Measurements from ENCODE around the gene RAP1GAP2.

The RAP1GAP2 gene

GRCh38 chr17:2803386-2803785 is 7.1 kb downstream of the RAP1GAP2 start:
- H3K4me3 ChIP-seq (ENCODE audit: low read depth, low read length) = no peak overlapping the region
- DNase-seq (ENCODE audit: low read depth) = no peak
- no peak for TF ChIP-seq CTCF (conservative IDR thresholded peaks at IDR 0.05; ENCODE audit: low read depth, low read length)

GRCh38 chr17:2803971-2804370 is 7.7 kb downstream of the RAP1GAP2 start:
- TF ChIP-seq CTCF (conservative IDR thresholded peaks at IDR 0.05; ENCODE audit: low read depth, low read length) = no peak
- DNase-seq (ENCODE audit: low read depth) = no peak
- no peak overlapping the region for H3K4me3 ChIP-seq (ENCODE audit: low read depth, low read length)

- TF ChIP-seq CTCF (conservative IDR thresholded peaks at IDR 0.05; ENCODE audit: low read depth, low read length) = no peak
- no peak for DNase-seq (ENCODE audit: low read depth)
- H3K4me3 ChIP-seq (ENCODE audit: low read depth, low read length) = no peak overlapping the region
Measured at GRCh38 chr17:2804912-2805311, 8.7 kb downstream of the RAP1GAP2 start.

- no peak for DNase-seq (ENCODE audit: low read depth)
- no peak overlapping the region for H3K4me3 ChIP-seq (ENCODE audit: low read depth, low read length)
- TF ChIP-seq CTCF (conservative IDR thresholded peaks at IDR 0.05; ENCODE audit: low read depth, low read length) = no peak
Measured at GRCh38 chr17:2805961-2806360, 9.7 kb downstream of the RAP1GAP2 start.

GRCh38 chr17:2808367-2809335 is 12.4 kb downstream of the RAP1GAP2 start:
- no peak for TF ChIP-seq CTCF (conservative IDR thresholded peaks at IDR 0.05; ENCODE audit: low read depth, low read length)
- no peak for DNase-seq (ENCODE audit: low read depth)
- H3K4me3 ChIP-seq (ENCODE audit: low read depth, low read length) = no peak overlapping the region

- TF ChIP-seq CTCF (conservative IDR thresholded peaks at IDR 0.05; ENCODE audit: low read depth, low read length) = no peak
- no peak overlapping the region for H3K4me3 ChIP-seq (ENCODE audit: low read depth, low read length)
- no peak for DNase-seq (ENCODE audit: low read depth)
Measured at GRCh38 chr17:2809337-2809736, 13.1 kb downstream of the RAP1GAP2 start.

- no peak overlapping the region for H3K4me3 ChIP-seq (ENCODE audit: low read depth, low read length)
- DNase-seq (ENCODE audit: low read depth) = no peak
- no peak for TF ChIP-seq CTCF (conservative IDR thresholded peaks at IDR 0.05; ENCODE audit: low read depth, low read length)
Measured at GRCh38 chr17:2814049-2814448, 17.8 kb downstream of the RAP1GAP2 start.

Data from choroid plexus epithelial cell (primary cell).